Osteocyte (in vitro differentiated cells): ENCODE results near the gene LINGO1. TPM values are rescaled to one million over a fixed set of nuclear protein-coding genes. Genes with fewer than 3 reads are reported as not detected.

ENCODE experiments used
- DNase-seq: peaks from one replicate; pipeline ENCODE4 v3.0.0; 2021; ENCODE audit warnings: mixed read lengths; ENCODE audit not compliant: unreplicated experiment; ENCODE audit errors: extremely low spot score
- H3K27ac Mint-ChIP-seq: one replicate; pipeline ENCODE4 v1.8.0; 2021; ENCODE audit warnings: mild to moderate bottlenecking, mixed read lengths; ENCODE audit not compliant: unreplicated experiment
- H3K27me3 Mint-ChIP-seq: one replicate; pipeline ENCODE4 v1.8.0; 2021; ENCODE audit warnings: mixed read lengths; ENCODE audit not compliant: unreplicated experiment
- H3K36me3 Mint-ChIP-seq: one replicate; pipeline ENCODE4 v1.8.0; 2021; ENCODE audit warnings: mixed read lengths; ENCODE audit not compliant: unreplicated experiment
- H3K4me1 Mint-ChIP-seq: one replicate; pipeline ENCODE4 v1.8.0; 2021; ENCODE audit warnings: mixed read lengths; ENCODE audit not compliant: unreplicated experiment
- H3K4me3 Mint-ChIP-seq: one replicate; pipeline ENCODE4 v1.8.0; 2021; ENCODE audit warnings: mild to moderate bottlenecking, moderate library complexity, mixed read lengths; ENCODE audit not compliant: unreplicated experiment
- H3K9me3 Mint-ChIP-seq: one replicate; pipeline ENCODE4 v1.8.0; 2021; ENCODE audit warnings: mixed read lengths; ENCODE audit not compliant: unreplicated experiment
- total RNA-seq: library from RNA; stranded (reverse); gene quantifications from 2 replicates; pipeline ENCODE4 v1.2.1, GENCODE V29; 2021
- TF ChIP-seq, protein P1 (sequence below): fragments of 200-600 bp; sonication (generic); IDR thresholded peaks from 2 replicates; pipeline ENCODE4 v1.5.0; 2021; ENCODE audit warnings: antibody characterized with exemption, mild to moderate bottlenecking, moderate library complexity

LINGO1 gene
- total RNA-seq, 1 donor from 2014 or later: 2.4 TPM

DNA sequence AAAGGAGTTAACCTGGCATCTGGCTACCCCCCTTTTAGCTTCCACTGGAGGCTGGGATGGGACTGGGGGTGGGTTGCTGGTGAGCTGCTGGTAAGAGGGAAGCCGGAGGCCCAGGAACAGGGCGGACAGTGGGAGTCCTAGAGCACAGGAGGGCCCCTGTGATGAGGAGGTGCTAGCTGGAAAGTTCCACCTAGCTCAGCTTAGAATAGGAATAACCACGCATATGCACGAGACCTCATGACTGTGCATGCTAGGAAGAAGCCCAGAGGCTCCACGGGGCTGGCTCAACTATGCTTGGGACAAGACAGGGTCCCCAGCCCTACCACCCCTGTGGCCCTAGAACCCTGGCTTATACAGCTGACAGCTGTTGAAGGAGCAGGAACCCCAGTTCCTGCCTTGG, 34.1 kb downstream of the LINGO1 start:
- no peak for DNase-seq
- H3K4me1 Mint-ChIP-seq: no peaks in the 10 kb centered on the region
- no peaks in the 10 kb centered on the region for H3K9me3 Mint-ChIP-seq
- no peak overlapping the region for H3K27ac Mint-ChIP-seq
- H3K36me3 Mint-ChIP-seq: no peaks in the 10 kb centered on the region
- H3K27me3 Mint-ChIP-seq: no peaks in the 10 kb centered on the region
- H3K4me3 Mint-ChIP-seq: no peak overlapping the region
- TF ChIP-seq, protein P1, sequence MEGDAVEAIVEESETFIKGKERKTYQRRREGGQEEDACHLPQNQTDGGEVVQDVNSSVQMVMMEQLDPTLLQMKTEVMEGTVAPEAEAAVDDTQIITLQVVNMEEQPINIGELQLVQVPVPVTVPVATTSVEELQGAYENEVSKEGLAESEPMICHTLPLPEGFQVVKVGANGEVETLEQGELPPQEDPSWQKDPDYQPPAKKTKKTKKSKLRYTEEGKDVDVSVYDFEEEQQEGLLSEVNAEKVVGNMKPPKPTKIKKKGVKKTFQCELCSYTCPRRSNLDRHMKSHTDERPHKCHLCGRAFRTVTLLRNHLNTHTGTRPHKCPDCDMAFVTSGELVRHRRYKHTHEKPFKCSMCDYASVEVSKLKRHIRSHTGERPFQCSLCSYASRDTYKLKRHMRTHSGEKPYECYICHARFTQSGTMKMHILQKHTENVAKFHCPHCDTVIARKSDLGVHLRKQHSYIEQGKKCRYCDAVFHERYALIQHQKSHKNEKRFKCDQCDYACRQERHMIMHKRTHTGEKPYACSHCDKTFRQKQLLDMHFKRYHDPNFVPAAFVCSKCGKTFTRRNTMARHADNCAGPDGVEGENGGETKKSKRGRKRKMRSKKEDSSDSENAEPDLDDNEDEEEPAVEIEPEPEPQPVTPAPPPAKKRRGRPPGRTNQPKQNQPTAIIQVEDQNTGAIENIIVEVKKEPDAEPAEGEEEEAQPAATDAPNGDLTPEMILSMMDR: no peak

DNA sequence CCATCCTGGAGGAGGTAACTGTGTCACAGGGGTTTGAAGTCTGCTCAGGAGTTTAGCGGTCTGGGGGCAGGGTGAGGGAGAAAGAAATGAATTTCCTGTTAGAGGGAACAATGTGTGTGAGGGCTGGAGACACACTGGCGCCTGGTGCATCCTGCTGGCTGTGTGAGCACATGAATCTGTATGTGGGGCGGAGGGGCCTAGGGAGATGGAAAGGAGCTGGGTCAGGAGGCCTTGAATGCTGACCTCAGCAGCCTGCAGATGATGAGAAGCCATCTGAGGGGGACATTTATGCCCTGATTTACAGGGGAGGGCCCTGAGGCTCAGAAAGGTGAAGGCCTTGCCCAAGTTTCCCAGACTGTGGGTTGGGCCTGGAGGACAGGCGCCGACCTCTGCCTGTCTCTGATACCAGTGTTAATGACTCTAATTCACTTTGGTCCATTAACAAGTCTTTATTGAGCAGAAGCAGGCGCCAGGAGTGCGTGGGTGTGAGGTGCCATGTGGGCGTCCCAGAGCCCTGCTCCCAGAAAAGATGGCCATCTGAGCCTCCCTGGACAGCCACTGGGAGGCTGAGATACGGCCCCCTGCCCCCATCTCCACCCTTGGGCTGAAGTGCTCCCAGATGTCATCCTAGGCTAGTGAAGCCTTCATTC, 34.8 kb downstream of the LINGO1 start:
- H3K27me3 Mint-ChIP-seq: no peaks in the 10 kb centered on the region

DNA sequence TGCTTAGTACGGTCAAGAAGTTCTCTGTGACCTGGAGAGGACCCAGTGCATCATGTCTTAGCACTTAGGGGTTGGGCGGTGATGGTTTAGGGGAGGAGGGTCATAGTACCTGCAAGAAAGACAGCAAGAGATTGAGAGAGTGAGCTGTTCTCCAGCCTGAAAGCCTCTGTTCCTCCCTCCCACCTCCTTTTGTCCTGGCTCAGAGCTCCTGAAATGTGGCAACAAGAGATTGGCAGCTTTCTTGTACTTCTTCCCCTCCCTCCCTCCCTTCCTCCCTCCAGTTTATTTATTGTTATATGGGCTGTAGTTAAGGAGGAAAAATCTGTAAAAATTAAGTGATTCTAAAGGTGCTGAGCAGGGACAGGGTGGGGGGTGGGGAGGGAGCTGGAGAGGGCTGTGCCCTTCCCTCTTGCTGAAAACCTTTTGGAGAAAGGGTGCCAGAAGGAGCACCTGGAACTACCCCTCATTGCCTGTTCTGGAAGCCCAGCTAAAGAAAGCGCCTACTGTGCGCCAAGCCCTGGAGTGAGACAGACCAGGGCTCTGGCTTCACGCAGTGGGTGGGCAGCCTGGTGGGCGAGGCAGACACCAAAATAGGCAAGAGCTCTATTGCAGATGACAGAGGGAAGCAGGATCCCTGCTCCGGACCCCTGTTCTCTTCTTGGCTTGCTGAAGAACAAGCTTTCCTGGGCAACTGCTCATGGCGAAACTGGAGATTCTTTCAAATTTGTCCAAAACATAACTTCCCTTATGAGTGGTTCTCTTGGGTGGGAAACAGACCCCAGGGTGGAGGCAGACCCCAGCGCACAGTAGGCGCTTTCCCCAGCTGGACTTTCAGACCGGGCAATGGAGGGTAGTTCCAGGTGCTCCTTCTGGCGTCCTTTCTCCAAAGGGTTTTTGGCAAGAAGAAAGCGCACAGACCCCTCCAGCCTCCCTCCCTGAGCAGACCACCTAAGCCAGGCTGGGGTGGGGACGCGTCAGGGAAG, 35.6 kb downstream of the LINGO1 start:
- H3K9me3 Mint-ChIP-seq: no peaks in the 10 kb centered on the region
- H3K27me3 Mint-ChIP-seq: no peaks in the 10 kb centered on the region
- no peak for DNase-seq
- no peak overlapping the region for H3K27ac Mint-ChIP-seq
- H3K4me1 Mint-ChIP-seq: no peaks in the 10 kb centered on the region
- TF ChIP-seq, protein P1: no peak
- no peak overlapping the region for H3K4me3 Mint-ChIP-seq
- H3K36me3 Mint-ChIP-seq: no peaks in the 10 kb centered on the region

More for the DNA sequence above, 34.8 kb downstream of the LINGO1 start:
- TF ChIP-seq, protein P1: no peak
- Mint-ChIP-seq H3K4me3 (no peak overlapping the region), H3K9me3 (no peaks in the 10 kb centered on the region), H3K27ac (no peak overlapping the region), H3K36me3 (no peaks in the 10 kb centered on the region), H3K4me1 (no peaks in the 10 kb centered on the region)
- no peak for DNase-seq

DNA sequence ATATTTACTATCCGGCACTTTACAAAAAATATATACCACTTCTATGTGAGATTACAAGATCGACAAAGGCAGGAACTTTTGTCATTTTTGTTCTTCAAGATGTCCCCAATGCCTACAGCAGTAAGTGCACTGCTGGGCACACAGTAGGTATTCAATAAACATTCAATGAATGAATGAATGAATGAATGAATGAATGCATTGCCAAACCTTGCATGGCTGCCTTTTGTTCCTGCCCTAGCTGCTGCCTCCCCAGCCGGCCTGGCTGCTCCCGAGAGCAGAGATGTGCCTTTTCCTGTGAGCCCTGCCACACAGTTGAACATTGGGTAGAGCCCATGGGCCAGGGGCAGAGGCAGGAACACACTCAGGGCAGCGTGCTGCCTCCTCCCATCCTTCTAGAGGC, 37.5 kb downstream of the LINGO1 start:
- no peak for DNase-seq
- H3K27ac Mint-ChIP-seq: no peak overlapping the region
- no peaks in the 10 kb centered on the region for H3K36me3 Mint-ChIP-seq
- H3K4me1 Mint-ChIP-seq: peaks cover 2% of the 10 kb centered on the region
- no peaks in the 10 kb centered on the region for H3K27me3 Mint-ChIP-seq
- TF ChIP-seq, protein P1: no peak
- H3K9me3 Mint-ChIP-seq: no peaks in the 10 kb centered on the region
- H3K4me3 Mint-ChIP-seq: no peak overlapping the region

DNA sequence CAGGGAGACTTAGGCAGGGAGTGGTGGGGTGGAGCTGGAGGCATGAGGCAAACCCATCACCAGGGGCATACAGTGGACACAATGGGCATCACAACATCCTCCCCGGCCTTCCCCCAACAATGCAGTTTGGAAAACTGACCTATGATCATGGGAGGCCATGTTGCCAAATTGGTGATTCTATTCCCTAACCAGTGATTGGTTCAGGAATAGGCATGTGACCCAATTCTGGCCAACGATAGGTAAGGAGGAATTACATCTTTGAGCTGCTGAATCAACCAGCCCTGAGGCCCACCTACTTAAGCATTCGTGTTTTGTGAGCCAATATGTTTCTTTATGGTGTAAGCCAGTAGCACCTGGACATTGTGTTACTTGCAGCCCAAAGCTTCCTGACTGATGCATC, 40.0 kb downstream of the LINGO1 start:
- Mint-ChIP-seq H3K36me3 (no peaks in the 10 kb centered on the region), H3K27me3 (no peaks in the 10 kb centered on the region), H3K4me1 (peaks cover 12% of the 10 kb centered on the region), H3K9me3 (no peaks in the 10 kb centered on the region), H3K27ac (no peak overlapping the region), H3K4me3 (no peak overlapping the region)
- TF ChIP-seq, protein P1: no peak
- no peak for DNase-seq
